GM20431 (cell line): ENCODE results near the gene FOXF2.

Experiments used
- in situ Hi-C: fragments of 300-500 bp; cut with MseI, MboI; formaldehyde crosslinking; loops from one replicate; pipeline ENCODE4 v1.15.0; 2020; ENCODE audit warnings: low sequenced_read_pairs; ENCODE audit not compliant: unreplicated experiment

FOXF2 gene

DNA sequence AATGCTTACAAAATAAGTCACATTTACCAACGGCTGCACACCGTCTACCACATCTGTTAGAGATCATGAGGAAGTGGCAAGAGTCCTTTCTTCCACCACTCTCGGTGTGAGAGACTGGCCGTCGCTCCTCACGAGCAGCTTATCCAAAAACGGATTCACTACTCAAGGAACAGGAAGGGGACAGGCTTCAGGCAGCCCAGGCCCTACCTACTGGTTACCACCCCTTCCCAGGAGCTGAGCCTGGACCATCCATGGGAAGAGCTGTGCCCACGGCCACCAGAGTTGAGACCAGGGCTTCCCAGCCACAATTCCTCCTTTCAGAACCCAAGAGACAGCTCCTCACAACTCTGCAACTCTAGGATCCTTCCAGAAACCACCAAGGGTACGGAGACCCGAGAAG, 37.0 kb downstream of the FOXF2 start:
- in situ Hi-C loops = no loop called here

DNA sequence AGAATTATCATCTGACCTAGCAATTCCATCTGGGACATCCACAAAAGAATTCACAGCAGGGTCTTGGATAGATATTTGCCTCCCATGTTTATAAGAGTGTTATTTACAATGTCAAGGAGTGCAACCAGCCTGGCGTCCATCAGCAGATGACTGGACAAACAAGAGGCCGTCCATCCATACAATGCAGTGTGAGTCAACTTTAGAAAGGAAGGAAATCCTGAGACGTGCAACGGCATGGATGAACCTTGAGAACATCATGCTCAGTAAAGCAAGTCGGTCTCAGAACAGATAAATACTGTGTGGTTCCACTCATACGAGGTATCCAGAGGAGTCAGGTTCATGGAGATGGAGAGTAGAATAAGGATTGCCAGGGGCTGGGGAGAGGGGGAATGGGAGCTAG, 46.4 kb downstream of the FOXF2 start:
- in situ Hi-C loops = no loop called here

DNA sequence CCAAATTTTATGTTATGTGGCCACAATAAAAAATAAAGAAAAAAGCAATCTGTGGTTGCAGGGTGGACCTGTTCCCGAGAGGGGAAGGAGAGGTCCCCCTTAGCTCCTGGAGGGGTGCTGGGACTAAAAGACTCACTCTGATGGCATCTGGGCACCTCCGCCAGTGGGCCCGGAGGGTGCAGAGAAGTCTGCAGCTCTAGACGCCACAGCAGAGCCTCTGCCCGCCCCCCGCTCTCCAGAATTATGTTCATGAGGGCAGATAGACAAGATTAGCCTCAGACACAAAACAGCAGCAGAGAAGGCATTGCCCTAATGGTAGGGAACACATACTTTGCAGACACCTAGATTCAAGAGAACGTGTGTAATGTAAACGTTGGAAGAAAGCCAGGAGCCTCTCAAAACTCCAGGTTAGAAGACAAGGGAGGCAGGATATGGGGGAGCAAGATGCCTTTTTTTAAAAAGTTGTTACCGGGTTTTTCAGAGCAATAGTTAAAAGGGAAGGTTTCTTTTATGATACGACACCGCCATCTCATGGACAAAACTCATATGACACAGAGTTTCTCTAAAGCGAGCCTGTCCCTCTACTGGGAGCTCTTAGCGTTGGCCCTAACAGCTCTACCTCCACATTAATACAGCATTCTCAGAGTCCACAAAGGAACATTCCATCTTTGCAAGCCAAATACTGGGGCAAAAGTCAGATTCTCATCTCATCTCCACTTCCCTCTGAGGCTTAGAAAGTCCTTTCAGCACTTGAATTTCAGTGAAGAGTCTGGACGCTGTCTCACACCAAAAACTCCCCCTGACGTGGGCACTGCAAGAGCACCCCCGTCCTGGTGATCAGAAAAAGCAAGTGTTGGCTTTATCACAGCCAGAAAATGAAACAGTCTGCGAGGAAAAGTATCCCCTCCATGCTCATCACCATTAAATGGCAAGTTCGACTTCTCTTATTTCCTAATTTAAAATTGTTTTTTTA, 47.2 kb downstream of the FOXF2 start:
- in situ Hi-C loops = no loop called here

DNA sequence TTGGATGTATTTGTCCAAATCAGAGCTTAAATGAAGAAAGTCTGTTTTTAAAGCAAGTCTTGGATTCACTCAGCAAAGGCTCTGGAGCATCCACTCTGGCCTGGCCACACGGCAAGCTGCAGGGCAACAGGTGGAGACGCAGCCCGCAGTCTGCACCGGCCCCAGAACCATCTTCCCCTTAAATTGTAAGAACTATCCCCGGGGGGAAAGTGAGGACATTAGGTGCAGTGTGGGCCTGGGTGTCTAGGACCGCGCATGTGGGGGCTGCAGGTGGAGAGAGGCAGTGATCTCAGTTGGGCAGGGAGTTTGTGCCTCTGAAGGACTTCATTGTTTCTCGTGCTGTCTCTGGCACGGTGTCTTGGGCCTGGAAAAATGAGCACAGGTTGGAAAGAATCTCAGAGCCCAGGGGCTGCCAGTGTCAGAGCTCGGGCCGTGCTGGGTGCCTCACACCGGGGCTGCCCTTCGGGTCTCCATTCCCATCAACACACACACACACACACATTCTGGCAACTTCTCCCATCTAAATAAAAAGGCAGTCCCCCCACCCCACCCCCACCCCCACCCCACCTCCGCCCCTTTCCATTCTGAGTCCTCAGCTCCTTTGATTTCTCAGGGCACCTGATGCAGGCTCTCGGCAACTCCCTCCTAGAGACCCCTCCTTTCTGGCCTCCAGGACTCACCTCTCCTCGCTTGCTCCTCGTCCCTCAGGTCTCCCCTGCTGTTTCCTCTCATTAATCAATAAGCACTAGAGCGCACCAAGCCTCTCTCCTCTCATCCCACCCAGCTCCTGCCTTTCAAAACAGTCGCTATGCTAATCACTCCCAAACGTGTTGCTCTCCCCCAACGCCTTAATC, 48.4 kb downstream of the FOXF2 start:
- in situ Hi-C loops = no loop called here

DNA sequence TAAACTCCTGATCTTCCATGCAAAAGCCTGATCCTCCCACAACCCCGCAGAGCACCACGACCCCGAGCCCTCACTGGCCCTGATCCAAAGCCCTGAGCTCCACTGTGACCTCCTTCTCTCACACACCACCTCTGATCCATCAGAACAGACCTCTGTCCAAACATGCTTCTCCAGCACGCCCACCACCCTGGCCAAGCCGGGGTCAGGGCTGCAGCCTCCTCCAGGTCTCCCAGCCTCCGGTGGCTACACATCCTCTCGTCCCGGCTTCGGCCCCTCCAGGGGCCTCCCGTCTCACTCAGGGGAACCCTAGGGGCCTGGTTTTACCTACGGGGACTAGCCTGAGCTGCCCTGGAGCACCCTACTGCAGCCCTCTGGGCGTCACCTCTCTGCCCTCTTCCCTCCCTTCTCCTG, 49.1 kb downstream of the FOXF2 start:
- in situ Hi-C loops = no loop called here

DNA sequence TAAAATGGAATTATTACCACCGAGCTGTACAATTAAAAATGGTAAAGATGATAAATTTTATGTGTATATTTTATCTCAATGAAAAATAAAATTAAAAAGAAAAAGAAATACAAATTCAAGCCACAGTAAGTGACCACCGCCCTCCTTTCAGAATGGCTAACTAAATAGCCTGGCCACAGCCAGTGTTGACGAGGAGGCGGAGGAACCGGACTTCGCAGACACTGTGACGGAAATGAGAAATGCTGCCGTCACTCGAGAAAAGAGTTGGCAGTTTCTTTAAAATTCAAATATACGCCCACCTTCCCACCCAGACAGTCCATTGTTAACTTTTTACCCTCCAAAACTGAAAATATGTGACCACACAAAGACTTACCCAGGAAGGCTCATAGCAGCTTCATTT, 50.0 kb downstream of the FOXF2 start:
- in situ Hi-C loops = no loop called here

DNA sequence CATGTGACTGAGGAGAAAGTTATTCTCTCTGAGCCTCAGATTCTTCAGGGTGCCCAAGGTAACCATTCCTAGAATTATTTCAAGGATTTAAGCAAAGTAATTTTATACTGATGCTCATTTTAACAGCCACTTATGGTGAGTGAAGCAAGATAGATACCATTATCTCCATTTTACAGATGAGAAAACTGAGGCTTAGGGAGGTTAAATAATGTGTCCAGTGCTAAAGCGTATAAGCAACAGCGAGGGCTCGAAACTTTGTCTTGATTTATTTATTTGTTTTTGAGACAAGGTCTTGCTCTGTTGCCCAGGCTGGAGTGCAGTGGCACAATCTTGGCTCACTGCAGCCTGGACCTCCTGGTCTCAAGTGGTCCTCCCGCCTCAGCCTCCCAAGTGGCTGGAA, 53.6 kb downstream of the FOXF2 start:
- in situ Hi-C loops = no loop called here
